IMR-90 (cell line): ENCODE data around the gene GSG1L. TPM values are rescaled to one million over a fixed set of nuclear protein-coding genes. Genes with fewer than 3 reads are reported as not detected.

Experiments
- ATAC-seq: fragments of 200-7000 bp; cut with Tn5 transposase; 2 replicates; pipeline ENCODE4 v1.9.1; 2020; ENCODE audit warnings: low read depth, mild to moderate bottlenecking, moderate library complexity
- BruUV-seq: library from RNA; stranded (reverse); fragments of 400-500 nt; replicated peaks from 2 replicates; lab custom pipeline; 2021; lab: Mats Ljungman, UMichigan
- CTCF ChIA-PET: fragments of 300-600 bp; formaldehyde crosslinking; extraction: SDS; loops from one replicate; lab custom pipeline; 2021; ENCODE audit warnings: antibody characterized with exemption; lab: Yijun Ruan, JAX
- POLR2A ChIA-PET: fragments of 300-600 bp; sonication (Branson Sonifier 250); formaldehyde crosslinking; loops from one replicate; lab custom pipeline; 2022; ENCODE audit warnings: antibody characterized with exemption; ENCODE audit not compliant: unreplicated experiment; lab: Charles Lee
- DNase-seq: peaks from one replicate; pipeline ENCODE4 v3.0.0; 2013
- H2AFZ ChIP-seq: replicated peaks from 2 replicates; pipeline ENCODE3; 2013; ENCODE audit warnings: low read length, mild to moderate bottlenecking; ENCODE audit not compliant: poor library complexity
- H2AK5ac ChIP-seq: 2 replicates; pipeline ENCODE4 v1.6.1; 2013; ENCODE audit warnings: low read depth, low read length, inconsistent platforms
- H2AK9ac ChIP-seq: replicated peaks from 2 replicates; pipeline ENCODE3; 2013; ENCODE audit warnings: mild to moderate bottlenecking, low read depth, low read length, moderate library complexity; ENCODE audit not compliant: poor library complexity
- H2BK120ac ChIP-seq: 2 replicates; pipeline ENCODE4 v1.6.1; 2013; ENCODE audit warnings: low read depth, low read length, inconsistent platforms
- H2BK15ac ChIP-seq: 3 replicates; pipeline ENCODE4 v1.6.1; 2013; ENCODE audit warnings: low read depth, low read length, inconsistent platforms
- H2BK20ac ChIP-seq: 2 replicates; pipeline ENCODE4 v1.6.1; 2013; ENCODE audit warnings: low read depth, mild to moderate bottlenecking, inconsistent platforms, low read length, moderate library complexity
- H2BK5ac ChIP-seq: 2 replicates; pipeline ENCODE4 v1.6.1; 2013; ENCODE audit warnings: mild to moderate bottlenecking, low read depth, low read length, inconsistent platforms; ENCODE audit not compliant: poor library complexity, severe bottlenecking
- H3K14ac ChIP-seq: replicated peaks from 2 replicates; pipeline ENCODE4 v1.6.1; 2013; ENCODE audit warnings: low read depth, low read length, inconsistent platforms
- H3K18ac ChIP-seq: 2 replicates; pipeline ENCODE4 v1.6.1; 2013; ENCODE audit warnings: low read depth, low read length, control low read depth
- H3K23ac ChIP-seq: 2 replicates; pipeline ENCODE4 v1.6.1; 2013; ENCODE audit warnings: low read depth, low read length, inconsistent platforms
- H3K27ac ChIP-seq: 2 replicates; pipeline ENCODE4 v1.5.1; 2013; ENCODE audit warnings: mild to moderate bottlenecking, control low read depth, low read length; ENCODE audit not compliant: insufficient read depth
- H3K27me3 ChIP-seq: 2 replicates; pipeline ENCODE4 v1.6.1; 2013; ENCODE audit warnings: low read length; ENCODE audit not compliant: control insufficient read depth, insufficient read depth
- H3K36me3 ChIP-seq: 2 replicates; pipeline ENCODE4 v1.6.1; 2013; ENCODE audit warnings: low read length, mixed read lengths; ENCODE audit not compliant: control insufficient read depth, insufficient read depth
- H3K4ac ChIP-seq: 2 replicates; pipeline ENCODE4 v1.6.1; 2013; ENCODE audit warnings: low read depth, low read length, inconsistent platforms
- H3K4me1 ChIP-seq: 2 replicates; pipeline ENCODE4 v1.6.1; 2013; ENCODE audit warnings: low read length, mixed read lengths; ENCODE audit not compliant: control insufficient read depth, insufficient read depth
- H3K4me2 ChIP-seq: 2 replicates; pipeline ENCODE4 v1.6.1; 2013; ENCODE audit warnings: low read depth, mild to moderate bottlenecking, control low read depth, low read length, moderate library complexity
- H3K4me3 ChIP-seq: 2 replicates; pipeline ENCODE4 v1.5.1; 2013; ENCODE audit warnings: low read depth, mild to moderate bottlenecking, control low read depth, low read length, moderate library complexity; ENCODE audit not compliant: insufficient read depth
- H3K56ac ChIP-seq: 2 replicates; pipeline ENCODE4 v1.6.1; 2013; ENCODE audit warnings: low read length, inconsistent platforms; ENCODE audit not compliant: insufficient read depth; ENCODE audit errors: extremely low read depth
- H3K79me1 ChIP-seq, 2 experiments: 2 replicates each; pipeline ENCODE4 v1.6.1; 2013; ENCODE audit warnings: low read length in 2 of 2, inconsistent platforms in 1 of 2, low read depth in 1 of 2
- H3K9ac ChIP-seq: 2 replicates; pipeline ENCODE4 v1.6.1; 2013; ENCODE audit warnings: low read depth, low read length, control low read depth
- H3K9me1 ChIP-seq: 2 replicates; pipeline ENCODE4 v1.6.1; 2013; ENCODE audit warnings: low read length, inconsistent platforms; ENCODE audit not compliant: insufficient read depth
- H3K9me3 ChIP-seq: 2 replicates; pipeline ENCODE4 v1.6.1; 2013; ENCODE audit warnings: low read length; ENCODE audit not compliant: control insufficient read depth, insufficient read depth
- H4K20me1 ChIP-seq: 2 replicates; pipeline ENCODE4 v1.6.1; 2013; ENCODE audit warnings: low read length, inconsistent platforms; ENCODE audit not compliant: insufficient read depth
- H4K5ac ChIP-seq: 2 replicates; pipeline ENCODE4 v1.6.1; 2013; ENCODE audit warnings: mild to moderate bottlenecking, low read depth, low read length, control low read depth
- H4K8ac ChIP-seq, 2 experiments: 2 replicates each; pipeline ENCODE4 v1.6.1; 2013; ENCODE audit warnings: low read depth in 2 of 2, low read length in 2 of 2, control low read depth in 1 of 2, inconsistent platforms in 1 of 2
- H4K91ac ChIP-seq: 2 replicates; pipeline ENCODE4 v1.6.1; 2013; ENCODE audit warnings: low read depth, low read length, inconsistent platforms; ENCODE audit not compliant: insufficient read depth
- BHLHE40 ChIP-seq: fragments of 150-350 bp; IDR thresholded peaks from 2 replicates; pipeline ENCODE4 v1.6.1; 2016; ENCODE audit warnings: mild to moderate bottlenecking, low read depth, low read length
- FOS ChIP-seq: fragments of 150-350 bp; IDR thresholded peaks from 2 replicates; pipeline ENCODE4 v1.6.1; 2016; ENCODE audit warnings: low read depth, low read length
- MAFK ChIP-seq: IDR thresholded peaks from 2 replicates; pipeline ENCODE4 v1.6.1; 2012; ENCODE audit warnings: low read depth, low read length, improper control_type of control experiment
- MXI1 ChIP-seq: IDR thresholded peaks from 2 replicates; pipeline ENCODE4 v1.6.1; 2012; ENCODE audit warnings: low read depth, mild to moderate bottlenecking, low read length, moderate library complexity, borderline replicate concordance
- NFE2L2 ChIP-seq: fragments of 150-350 bp; IDR thresholded peaks from 2 replicates; pipeline ENCODE4 v1.6.1; 2016; ENCODE audit warnings: low read depth, mild to moderate bottlenecking, low read length
- RCOR1 ChIP-seq: IDR thresholded peaks from 2 replicates; pipeline ENCODE4 v1.6.1; 2012; ENCODE audit warnings: mild to moderate bottlenecking, low read length, improper control_type of control experiment; ENCODE audit not compliant: insufficient replicate concordance
- SMC3 ChIP-seq: fragments of 150-350 bp; IDR thresholded peaks from 2 replicates; pipeline ENCODE4 v1.6.1; 2016; ENCODE audit warnings: low read depth, mild to moderate bottlenecking, antibody characterized with exemption, low read length, moderate library complexity
- WGBS, 2 experiments: methylation state at CpG; one replicate each; pipeline versions ENCODE4 v1.1.5 to v1.1.7; 2013; ENCODE audit warnings: missing lambda C conversion rate in 2 of 2; ENCODE audit not compliant: insufficient read length in 1 of 2; ENCODE audit errors: extremely low coverage in 2 of 2; 5-methylcytosine and 5-hydroxymethylcytosine counted together
- dilution Hi-C: fragments of 300-500 bp; cut with HindIII; formaldehyde crosslinking; loops from one replicate; pipeline ENCODE4 v1.14.3; 2018; ENCODE audit warnings: low sequenced_read_pairs; ENCODE audit not compliant: unreplicated experiment
- in situ Hi-C: fragments of 300-500 bp; cut with MboI; formaldehyde crosslinking; loops from 3 replicates; pipeline ENCODE4 v1.14.3; 2019; ENCODE audit warnings: low sequenced_read_pairs, inconsistent platforms, mixed read lengths
- intact Hi-C: fragments of 100-400 bp; cut with micrococcal nuclease; formaldehyde crosslinking; loops from 2 replicates; pipeline ENCODE4 v1.10.0; 2022
- polyA plus RNA-seq, 3 experiments: library from polyadenylated mRNA; depleted of rRNA; stranded (reverse); fragments of >200 nt; gene quantifications; 2 replicates each; pipeline ENCODE4 v1.2.3, GENCODE V29; 2012; ENCODE audit warnings: low replicate concordance in 1 of 3
- total RNA-seq: library from RNA; depleted of rRNA; stranded (reverse); fragments of >200 nt; gene quantifications from 2 replicates; pipeline ENCODE4 v1.2.3, GENCODE V29; 2012

GSG1L gene
- total and polyA plus RNA-seq, 2 of the 4 experiments (the other 2 are of a cell fraction) = not detected

- Histone ChIP-seq H2BK5ac (no peak overlapping the region), H2AK9ac (no peak overlapping the region), H3K9ac (no peak overlapping the region), H3K79me1 (no peaks in the 10 kb centered on the region), H3K27me3 (no peaks in the 10 kb centered on the region), H3K9me3 (no peaks in the 10 kb centered on the region), H3K56ac (no peak overlapping the region), H3K18ac (no peak overlapping the region), H3K9me1 (peaks cover 11% of the 10 kb centered on the region), H3K14ac (no peak overlapping the region), H2AK5ac (no peak overlapping the region), H3K36me3 (peaks cover 8% of the 10 kb centered on the region), H3K27ac (no peak overlapping the region), H2AFZ (no peak overlapping the region), H4K20me1 (0 out of 2 replicates have a peak, but pooled peaks cover 4% of the 10 kb centered on the region), H3K23ac (no peak overlapping the region), H2BK120ac (no peak overlapping the region), H4K91ac (no peak overlapping the region), H3K4me2 (no peak overlapping the region), H2BK15ac (no peak overlapping the region), H3K4me3 (no peak overlapping the region), H4K5ac (no peak overlapping the region), H2BK20ac (no peak overlapping the region), H3K4ac (no peak overlapping the region), H4K8ac (no peak overlapping the region), H3K4me1 (peaks cover 4% of the 10 kb centered on the region)
- ATAC-seq (no peak), DNase-seq (no peak)
- BruUV-seq = no TSS peak
- TF ChIP-seq MXI1 = no peak
- no peak for TF ChIP-seq RCOR1
- no peak for TF ChIP-seq SMC3
- TF ChIP-seq BHLHE40 = no peak
- TF ChIP-seq FOS = no peak
- TF ChIP-seq MAFK = peak; percentile 72
- no peak for TF ChIP-seq NFE2L2
- in situ Hi-C loops (no loop called here), intact Hi-C loops (no loop called here), dilution Hi-C loops (no loop called here)
- WGBS, 2 experiments = 86% methylated on average over 5 of the region's 10 CpGs; no CpG with 5 or more reads in 1 of the 2 experiments
- ChIA-PET CTCF (no interaction called here), POLR2A (no interaction called here)
These were observed 307.1 kb downstream of the GSG1L start for GRCh38 chr16:27756206-27756970.
